ENCODE results near the gene TAX1BP3.

TAX1BP3 gene

DNA sequence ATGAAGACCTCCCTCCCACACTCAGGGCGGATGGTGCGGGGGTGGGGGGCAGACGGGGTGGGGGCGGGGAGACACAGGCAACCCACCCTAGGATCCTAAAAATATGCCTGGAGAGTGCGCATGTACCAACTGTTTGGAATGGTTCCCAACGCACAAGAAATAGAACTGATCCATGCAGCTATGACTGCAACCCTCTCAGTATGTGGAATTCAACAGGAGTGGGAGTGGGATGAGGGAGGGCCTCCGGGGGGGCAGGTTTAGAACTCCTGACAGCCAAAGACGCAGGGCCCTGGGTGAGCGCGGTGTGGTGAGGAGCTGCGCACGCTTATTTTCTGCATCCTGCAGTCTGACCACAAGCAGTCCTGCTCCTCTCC lies 28.7 kb upstream of the TAX1BP3 start:
- peaks cover 10% of the 10 kb centered on the region for H3K4me1 ChIP-seq (ENCODE audit: control insufficient read depth, insufficient read depth, low read length)
- H3K36me3 ChIP-seq (ENCODE audit: control insufficient read depth in 2 of 2, insufficient read depth in 2 of 2, low read length in 2 of 2): no peaks in the 10 kb centered on the region
- H3K27me3 ChIP-seq (ENCODE audit: control insufficient read depth in 1 of 2, insufficient read depth in 2 of 2, low read length in 2 of 2): peaks cover 22 to 43% of the 10 kb centered on the region in 2 donors
- no peak overlapping the region for H3K27ac ChIP-seq (ENCODE audit: low read length)
- no peak overlapping the region for H3K9ac ChIP-seq (ENCODE audit: low read length in 2 of 2)
- H3K9me3 ChIP-seq (ENCODE audit: control insufficient read depth in 2 of 2, low read length in 2 of 2): peaks cover 5 to 8% of the 10 kb centered on the region in 2 donors
- no peak overlapping the region for H3K4me3 ChIP-seq (ENCODE audit: low read length in 2 of 2)

DNA sequence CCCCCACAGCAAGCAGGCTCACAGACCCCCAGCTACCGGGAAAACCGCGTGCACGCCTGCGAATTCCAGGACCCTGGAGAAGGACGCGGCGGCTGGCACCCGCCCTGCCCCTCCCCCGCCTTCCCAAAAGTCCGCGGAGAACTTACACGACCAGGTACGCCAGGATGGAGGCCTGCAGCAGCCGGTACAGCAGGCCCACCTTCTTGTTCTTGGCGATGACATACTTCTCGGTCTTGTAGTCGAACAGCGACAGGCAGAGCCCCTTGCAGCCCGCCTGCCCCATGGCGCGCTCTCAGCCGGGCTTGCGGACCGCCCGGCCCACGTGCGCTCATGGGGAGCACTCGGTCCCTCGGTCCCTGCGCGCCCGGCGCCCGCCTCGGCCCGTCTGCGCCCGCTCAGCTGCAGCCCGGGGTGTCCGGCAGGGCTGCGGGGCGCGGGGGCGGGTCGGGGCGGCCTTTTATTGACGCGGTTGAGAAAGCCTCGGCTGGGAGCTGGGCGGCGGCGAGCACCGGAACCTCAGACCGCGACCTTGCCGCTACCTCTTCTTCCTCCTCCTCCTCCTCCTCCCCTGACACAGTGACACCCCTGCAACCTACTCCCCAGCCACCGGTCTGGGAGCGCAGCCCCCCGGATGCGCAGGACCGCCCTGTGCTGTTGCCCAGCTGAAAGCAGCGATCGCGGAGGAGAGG lies 27.5 kb upstream of the TAX1BP3 start, which contains the start of gene P2RX5:
Gene P2RX5 (minus strand): TSS at position 433 of the 689 bp plus-strand sequence. CDS start 150 bp downstream, at position 283.
- Histone ChIP-seq H3K4me3 (ENCODE audit: low read length in 2 of 2) (peak within 1 kb of the TSS; percentile 57 to 71), H3K27ac (ENCODE audit: low read length) (no peak within 1 kb of the TSS), H3K27me3 (ENCODE audit: control insufficient read depth in 1 of 2, insufficient read depth in 2 of 2, low read length in 2 of 2) (peaks cover 30 to 52% of the 10 kb centered on the region in 2 donors), H3K9me3 (ENCODE audit: control insufficient read depth in 2 of 2, low read length in 2 of 2) (peaks cover 5 to 8% of the 10 kb centered on the region in 2 donors), H3K9ac (ENCODE audit: low read length in 2 of 2) (no peak within 1 kb of the TSS), H3K4me1 (ENCODE audit: control insufficient read depth, insufficient read depth, low read length) (peaks cover 10% of the 10 kb centered on the region), H3K36me3 (ENCODE audit: control insufficient read depth in 2 of 2, insufficient read depth in 2 of 2, low read length in 2 of 2) (no peaks in the 10 kb centered on the region)

DNA sequence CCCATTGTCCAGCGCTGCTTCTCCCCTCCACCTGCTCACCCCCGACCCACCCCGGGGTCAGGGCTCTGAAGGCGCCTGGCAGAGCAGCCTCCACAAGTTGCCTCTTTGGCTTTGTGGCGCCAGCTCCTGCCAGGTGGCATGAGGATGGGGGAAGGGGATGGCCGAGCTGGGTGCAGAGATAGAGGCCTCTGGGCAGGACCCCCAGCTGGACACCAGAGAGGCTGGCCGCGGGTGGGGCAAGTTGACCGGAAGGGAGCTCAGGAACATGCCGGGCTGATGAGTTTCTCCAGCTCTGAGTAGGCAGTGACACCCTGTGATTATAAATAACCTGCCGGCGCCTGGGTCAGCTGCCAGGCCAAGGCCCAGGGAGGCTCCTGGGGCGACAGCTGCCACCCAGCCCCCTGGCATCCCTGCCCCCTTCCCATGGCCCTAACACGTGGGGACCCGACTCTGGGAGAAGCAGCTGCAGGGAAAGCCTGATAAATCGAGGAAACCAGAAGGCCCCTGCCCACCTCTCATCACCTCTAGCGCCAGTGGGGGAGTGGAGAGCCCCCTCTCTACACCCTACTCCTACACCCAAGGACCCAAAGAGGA lies 26.8 kb upstream of the TAX1BP3 start:
- Histone ChIP-seq H3K27ac (ENCODE audit: low read length) (no peak overlapping the region), H3K4me1 (ENCODE audit: control insufficient read depth, insufficient read depth, low read length) (peaks cover 10% of the 10 kb centered on the region), H3K4me3 (ENCODE audit: low read length in 2 of 2) (peak overlapping the region; percentile 57 to 71), H3K9ac (ENCODE audit: low read length in 2 of 2) (no peak overlapping the region), H3K27me3 (ENCODE audit: control insufficient read depth in 1 of 2, insufficient read depth in 2 of 2, low read length in 2 of 2) (peaks cover 33 to 52% of the 10 kb centered on the region in 2 donors), H3K9me3 (ENCODE audit: control insufficient read depth in 2 of 2, low read length in 2 of 2) (peaks cover 5 to 8% of the 10 kb centered on the region in 2 donors), H3K36me3 (ENCODE audit: control insufficient read depth in 2 of 2, insufficient read depth in 2 of 2, low read length in 2 of 2) (no peaks in the 10 kb centered on the region)

DNA sequence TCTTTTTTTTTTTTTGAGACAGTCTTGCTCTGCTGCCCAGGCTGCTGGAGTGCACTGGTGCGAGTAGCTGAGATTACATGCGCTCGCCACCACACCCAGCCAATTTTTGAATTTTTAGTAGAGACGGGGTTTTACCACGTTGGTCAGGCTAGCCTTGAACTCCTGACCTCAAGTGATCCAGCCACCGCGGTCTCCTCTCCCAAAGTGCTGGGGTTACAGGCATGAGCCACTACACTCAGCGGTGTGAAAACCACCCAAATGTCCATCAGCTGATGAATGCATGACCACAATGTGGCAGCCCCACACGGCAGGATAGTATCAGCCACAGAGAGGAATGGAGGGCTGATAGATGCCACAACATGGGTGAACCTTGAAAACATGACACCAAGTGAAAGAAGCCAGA lies 25.5 kb upstream of the TAX1BP3 start:
- Histone ChIP-seq H3K4me3 (ENCODE audit: low read length in 2 of 2) (no peak overlapping the region), H3K27me3 (ENCODE audit: control insufficient read depth in 1 of 2, insufficient read depth in 2 of 2, low read length in 2 of 2) (peaks cover 37 to 52% of the 10 kb centered on the region in 2 donors), H3K4me1 (ENCODE audit: control insufficient read depth, insufficient read depth, low read length) (peaks cover 10% of the 10 kb centered on the region), H3K9ac (ENCODE audit: low read length in 2 of 2) (no peak overlapping the region), H3K9me3 (ENCODE audit: control insufficient read depth in 2 of 2, low read length in 2 of 2) (peaks cover 5 to 8% of the 10 kb centered on the region in 2 donors), H3K27ac (ENCODE audit: low read length) (no peak overlapping the region), H3K36me3 (ENCODE audit: control insufficient read depth in 2 of 2, insufficient read depth in 2 of 2, low read length in 2 of 2) (no peaks in the 10 kb centered on the region)

DNA sequence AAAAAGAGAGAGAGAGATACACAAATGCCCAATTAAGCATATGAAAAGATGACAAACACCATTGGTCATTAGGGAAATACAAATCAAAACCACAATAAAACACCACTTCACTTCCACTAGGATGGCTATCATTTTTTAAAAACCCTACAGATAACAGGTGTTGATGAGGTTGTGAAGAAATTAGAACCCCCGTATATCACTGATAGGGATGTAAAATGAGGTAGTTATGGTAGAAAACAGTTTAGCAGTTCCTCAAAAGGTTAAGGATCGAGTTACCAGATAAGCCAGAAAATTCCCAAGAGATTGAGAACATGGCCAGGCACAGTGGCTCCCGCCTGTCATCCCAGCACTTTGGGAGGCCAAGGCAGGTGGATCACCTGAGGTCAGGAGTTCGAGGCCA lies 24.8 kb upstream of the TAX1BP3 start:
- Histone ChIP-seq H3K9me3 (ENCODE audit: control insufficient read depth in 2 of 2, low read length in 2 of 2) (peaks cover 5% of the 10 kb centered on the region in 2 donors), H3K27ac (ENCODE audit: low read length) (no peak overlapping the region), H3K4me1 (ENCODE audit: control insufficient read depth, insufficient read depth, low read length) (peaks cover 10% of the 10 kb centered on the region), H3K36me3 (ENCODE audit: control insufficient read depth in 2 of 2, insufficient read depth in 2 of 2, low read length in 2 of 2) (no peaks in the 10 kb centered on the region), H3K9ac (ENCODE audit: low read length in 2 of 2) (no peak overlapping the region), H3K27me3 (ENCODE audit: control insufficient read depth in 1 of 2, insufficient read depth in 2 of 2, low read length in 2 of 2) (peaks cover 37 to 55% of the 10 kb centered on the region in 2 donors), H3K4me3 (ENCODE audit: low read length in 2 of 2) (no peak overlapping the region)

DNA sequence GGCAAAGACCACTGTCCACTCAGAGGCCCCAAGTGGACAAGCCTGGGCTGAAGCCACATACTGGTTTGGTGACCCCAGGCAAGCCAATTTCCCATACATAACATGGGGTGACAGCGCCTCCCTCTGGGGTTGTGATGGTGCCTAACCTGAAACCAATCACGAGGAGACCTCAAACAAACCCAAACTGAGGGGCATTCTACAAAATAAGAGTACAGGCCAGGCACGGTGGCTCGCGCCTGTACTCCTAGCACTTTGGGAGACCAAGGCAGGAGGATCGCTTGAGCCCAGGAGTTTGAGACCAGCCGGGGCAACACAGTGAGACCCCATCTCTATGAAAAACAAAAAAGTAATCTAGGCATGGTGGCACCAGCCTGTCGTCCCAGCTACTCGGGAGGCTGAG lies 24.0 kb upstream of the TAX1BP3 start:
- Histone ChIP-seq H3K27ac (ENCODE audit: low read length) (no peak overlapping the region), H3K36me3 (ENCODE audit: control insufficient read depth in 2 of 2, insufficient read depth in 2 of 2, low read length in 2 of 2) (no peaks in the 10 kb centered on the region), H3K27me3 (ENCODE audit: control insufficient read depth in 1 of 2, insufficient read depth in 2 of 2, low read length in 2 of 2) (peaks cover 35 to 52% of the 10 kb centered on the region in 2 donors), H3K4me3 (ENCODE audit: low read length in 2 of 2) (no peak overlapping the region), H3K9ac (ENCODE audit: low read length in 2 of 2) (no peak overlapping the region), H3K9me3 (ENCODE audit: control insufficient read depth in 2 of 2, low read length in 2 of 2) (no peaks in the 10 kb centered on the region), H3K4me1 (ENCODE audit: control insufficient read depth, insufficient read depth, low read length) (peaks cover 10% of the 10 kb centered on the region)

DNA sequence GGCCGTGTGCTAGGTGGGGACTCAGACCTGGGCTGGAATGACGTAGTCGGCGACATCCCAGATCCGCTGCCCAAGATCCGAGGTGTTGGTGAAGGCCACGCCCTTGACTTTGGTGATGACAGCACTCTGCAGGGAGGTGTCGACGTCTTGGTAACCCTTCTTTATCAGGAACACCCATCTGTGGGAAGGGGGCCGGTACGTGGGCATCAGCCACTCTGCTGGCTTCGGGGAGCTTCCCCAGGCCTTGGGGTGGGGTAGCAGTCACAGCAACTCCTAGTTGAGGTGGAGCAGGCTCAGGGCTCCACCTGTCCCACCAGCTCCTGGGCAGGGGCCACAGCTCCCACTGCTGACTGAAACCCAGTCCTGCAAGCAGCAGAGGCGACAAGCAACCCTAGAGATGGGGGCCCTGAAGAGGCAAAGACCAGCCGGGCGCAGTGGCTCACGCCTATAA lies 23.3 kb upstream of the TAX1BP3 start:
- Histone ChIP-seq H3K27me3 (ENCODE audit: control insufficient read depth in 1 of 2, insufficient read depth in 2 of 2, low read length in 2 of 2) (peaks cover 31 to 47% of the 10 kb centered on the region in 2 donors), H3K4me1 (ENCODE audit: control insufficient read depth, insufficient read depth, low read length) (peaks cover 10% of the 10 kb centered on the region), H3K9ac (ENCODE audit: low read length in 2 of 2) (no peak overlapping the region)

DNA sequence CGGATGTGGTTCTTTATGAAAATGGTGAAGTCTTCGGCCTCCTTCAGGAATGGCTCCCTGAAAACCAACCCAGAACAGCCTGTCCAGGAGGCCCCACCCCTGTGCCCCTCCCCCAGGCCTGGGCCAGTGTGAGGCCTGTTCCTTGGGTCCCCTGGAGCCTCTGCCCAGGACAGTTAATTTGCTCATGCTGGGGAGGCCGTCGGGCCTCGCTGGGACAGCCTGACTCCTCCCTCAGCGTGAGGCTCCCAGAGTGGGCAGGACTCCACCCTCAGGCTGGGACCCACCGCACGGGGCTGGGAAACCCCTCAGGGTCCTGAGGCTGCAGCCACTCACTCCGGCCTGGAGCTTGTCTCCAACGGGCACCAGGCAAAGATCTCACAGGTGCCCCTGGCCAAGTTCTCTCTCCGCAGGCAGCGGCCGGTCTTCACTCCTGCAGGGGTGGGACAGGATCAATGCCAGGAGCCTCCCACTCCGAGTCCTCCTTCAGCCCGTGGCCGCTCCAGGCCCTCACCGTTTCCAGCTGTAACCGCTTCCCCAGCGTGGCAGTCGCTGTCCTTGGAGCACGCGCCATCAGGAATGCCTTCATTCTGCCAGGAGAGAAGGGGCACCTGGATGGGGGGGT lies 21.8 kb upstream of the TAX1BP3 start:
- Histone ChIP-seq H3K9me3 (ENCODE audit: control insufficient read depth in 2 of 2, low read length in 2 of 2) (no peaks in the 10 kb centered on the region), H3K4me1 (ENCODE audit: control insufficient read depth, insufficient read depth, low read length) (no peaks in the 10 kb centered on the region), H3K9ac (ENCODE audit: low read length in 2 of 2) (no peak overlapping the region), H3K4me3 (ENCODE audit: low read length in 2 of 2) (no peak overlapping the region), H3K27ac (ENCODE audit: low read length) (no peak overlapping the region), H3K27me3 (ENCODE audit: control insufficient read depth in 1 of 2, insufficient read depth in 2 of 2, low read length in 2 of 2) (peaks cover 28 to 38% of the 10 kb centered on the region in 2 donors), H3K36me3 (ENCODE audit: control insufficient read depth in 2 of 2, insufficient read depth in 2 of 2, low read length in 2 of 2) (no peaks in the 10 kb centered on the region)

More for the DNA sequence above, 23.3 kb upstream of the TAX1BP3 start:
- H3K9me3 ChIP-seq (ENCODE audit: control insufficient read depth in 2 of 2, low read length in 2 of 2): no peaks in the 10 kb centered on the region
- H3K4me3 ChIP-seq (ENCODE audit: low read length in 2 of 2): no peak overlapping the region
- H3K36me3 ChIP-seq (ENCODE audit: control insufficient read depth in 2 of 2, insufficient read depth in 2 of 2, low read length in 2 of 2): no peaks in the 10 kb centered on the region
- H3K27ac ChIP-seq (ENCODE audit: low read length): no peak overlapping the region

DNA sequence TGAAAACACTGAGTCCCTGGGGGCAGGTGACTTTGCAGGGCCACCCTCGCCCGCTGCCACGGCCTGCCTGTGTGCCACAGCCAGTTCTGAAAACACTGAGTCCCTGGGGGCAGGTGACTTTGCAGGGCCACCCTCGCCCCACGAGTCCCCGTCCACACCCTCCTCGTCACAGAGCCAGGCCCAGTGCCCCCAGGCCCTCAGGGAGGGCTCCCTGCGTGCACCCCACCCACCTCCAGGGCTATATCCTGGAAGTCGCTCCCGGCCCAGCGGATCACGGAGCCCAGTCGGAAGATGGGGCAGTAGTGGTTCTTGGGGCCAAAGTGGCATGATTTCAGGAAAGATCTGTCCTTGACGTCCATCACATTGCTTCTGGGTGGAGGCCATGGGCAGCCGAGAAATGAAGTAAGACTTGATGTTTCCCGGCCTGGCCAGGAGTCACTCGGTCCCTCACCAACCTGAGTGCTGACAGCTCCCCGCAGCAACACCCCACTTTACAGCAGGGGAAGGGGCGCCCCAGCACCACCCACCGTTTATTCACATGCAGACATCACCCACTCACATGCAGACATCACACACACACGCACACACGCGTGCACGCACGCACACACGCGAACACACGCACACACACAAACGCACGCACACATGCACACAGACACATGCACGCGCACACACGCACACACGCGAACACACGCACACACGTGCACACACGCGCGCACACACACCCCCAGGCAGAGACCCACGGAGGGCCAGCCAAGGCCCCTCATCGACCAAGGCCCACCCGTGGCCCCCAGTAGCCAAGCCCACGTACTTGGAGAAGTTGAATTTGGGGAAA lies 21.1 kb upstream of the TAX1BP3 start:
- Histone ChIP-seq H3K27ac (ENCODE audit: low read length) (no peak overlapping the region), H3K4me1 (ENCODE audit: control insufficient read depth, insufficient read depth, low read length) (no peaks in the 10 kb centered on the region), H3K36me3 (ENCODE audit: control insufficient read depth in 2 of 2, insufficient read depth in 2 of 2, low read length in 2 of 2) (no peaks in the 10 kb centered on the region), H3K27me3 (ENCODE audit: control insufficient read depth in 1 of 2, insufficient read depth in 2 of 2, low read length in 2 of 2) (peaks cover 24 to 32% of the 10 kb centered on the region in 2 donors), H3K9me3 (ENCODE audit: control insufficient read depth in 2 of 2, low read length in 2 of 2) (no peaks in the 10 kb centered on the region), H3K4me3 (ENCODE audit: low read length in 2 of 2) (no peak overlapping the region), H3K9ac (ENCODE audit: low read length in 2 of 2) (no peak overlapping the region)

DNA sequence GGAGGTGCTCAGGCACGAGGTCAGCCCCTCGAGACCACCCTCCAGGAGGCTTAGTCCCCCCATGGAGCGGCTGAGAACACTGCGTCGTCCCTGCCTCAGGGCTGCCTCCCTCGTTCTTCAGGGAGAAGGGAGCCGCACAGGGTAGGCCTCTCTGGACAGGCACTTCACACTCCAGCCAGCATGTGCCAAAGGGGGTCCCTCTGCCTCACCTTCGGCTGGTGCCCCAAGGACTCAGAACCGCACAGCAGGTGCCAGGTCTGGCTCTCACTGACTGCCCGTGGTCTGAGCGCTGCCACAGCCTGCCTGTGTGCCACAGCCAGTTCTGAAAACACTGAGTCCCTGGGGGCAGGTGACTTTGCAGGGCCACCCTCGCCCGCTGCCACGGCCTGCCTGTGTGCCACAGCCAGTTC lies 20.5 kb upstream of the TAX1BP3 start:
- no peak overlapping the region for H3K4me3 ChIP-seq (ENCODE audit: low read length in 2 of 2)
- no peaks in the 10 kb centered on the region for H3K36me3 ChIP-seq (ENCODE audit: control insufficient read depth in 2 of 2, insufficient read depth in 2 of 2, low read length in 2 of 2)
- H3K27me3 ChIP-seq (ENCODE audit: control insufficient read depth in 1 of 2, insufficient read depth in 2 of 2, low read length in 2 of 2): peaks cover 22 to 28% of the 10 kb centered on the region in 2 donors
- H3K4me1 ChIP-seq (ENCODE audit: control insufficient read depth, insufficient read depth, low read length): no peaks in the 10 kb centered on the region
- H3K9ac ChIP-seq (ENCODE audit: low read length in 2 of 2): no peak overlapping the region
- no peak overlapping the region for H3K27ac ChIP-seq (ENCODE audit: low read length)
- H3K9me3 ChIP-seq (ENCODE audit: control insufficient read depth in 2 of 2, low read length in 2 of 2): no peaks in the 10 kb centered on the region
